IMR-90 (cell line): ENCODE results near the gene CYP11A1. TPM values are rescaled to one million over a fixed set of nuclear protein-coding genes. Genes with fewer than 3 reads are reported as not detected.
A peak's percentile ranks its signal among the peaks of the same experiment; 100 is the strongest.

Source experiments
- ATAC-seq: fragments of 200-7000 bp; cut with Tn5 transposase; 2 replicates; pipeline ENCODE4 v1.9.1; 2020; ENCODE audit warnings: low read depth, mild to moderate bottlenecking, moderate library complexity
- BruUV-seq: library from RNA; stranded (reverse); fragments of 400-500 nt; replicated peaks from 2 replicates; lab custom pipeline; 2021; lab: Mats Ljungman, UMichigan
- CTCF ChIA-PET: fragments of 300-600 bp; formaldehyde crosslinking; extraction: SDS; loops from one replicate; lab custom pipeline; 2021; ENCODE audit warnings: antibody characterized with exemption; lab: Yijun Ruan, JAX
- POLR2A ChIA-PET: fragments of 300-600 bp; sonication (Branson Sonifier 250); formaldehyde crosslinking; loops from one replicate; lab custom pipeline; 2022; ENCODE audit warnings: antibody characterized with exemption; ENCODE audit not compliant: unreplicated experiment; lab: Charles Lee
- DNase-seq: peaks from one replicate; pipeline ENCODE4 v3.0.0; 2013
- H2AFZ ChIP-seq: replicated peaks from 2 replicates; pipeline ENCODE3; 2013; ENCODE audit warnings: low read length, mild to moderate bottlenecking; ENCODE audit not compliant: poor library complexity
- H2AK5ac ChIP-seq: 2 replicates; pipeline ENCODE4 v1.6.1; 2013; ENCODE audit warnings: low read depth, low read length, inconsistent platforms
- H2AK9ac ChIP-seq: replicated peaks from 2 replicates; pipeline ENCODE3; 2013; ENCODE audit warnings: mild to moderate bottlenecking, low read depth, low read length, moderate library complexity; ENCODE audit not compliant: poor library complexity
- H2BK120ac ChIP-seq: 2 replicates; pipeline ENCODE4 v1.6.1; 2013; ENCODE audit warnings: low read depth, low read length, inconsistent platforms
- H2BK15ac ChIP-seq: 3 replicates; pipeline ENCODE4 v1.6.1; 2013; ENCODE audit warnings: low read depth, low read length, inconsistent platforms
- H2BK20ac ChIP-seq: 2 replicates; pipeline ENCODE4 v1.6.1; 2013; ENCODE audit warnings: low read depth, mild to moderate bottlenecking, inconsistent platforms, low read length, moderate library complexity
- H2BK5ac ChIP-seq: 2 replicates; pipeline ENCODE4 v1.6.1; 2013; ENCODE audit warnings: mild to moderate bottlenecking, low read depth, low read length, inconsistent platforms; ENCODE audit not compliant: poor library complexity, severe bottlenecking
- H3K14ac ChIP-seq: replicated peaks from 2 replicates; pipeline ENCODE4 v1.6.1; 2013; ENCODE audit warnings: low read depth, low read length, inconsistent platforms
- H3K18ac ChIP-seq: 2 replicates; pipeline ENCODE4 v1.6.1; 2013; ENCODE audit warnings: low read depth, low read length, control low read depth
- H3K23ac ChIP-seq: 2 replicates; pipeline ENCODE4 v1.6.1; 2013; ENCODE audit warnings: low read depth, low read length, inconsistent platforms
- H3K27ac ChIP-seq: 2 replicates; pipeline ENCODE4 v1.5.1; 2013; ENCODE audit warnings: mild to moderate bottlenecking, control low read depth, low read length; ENCODE audit not compliant: insufficient read depth
- H3K27me3 ChIP-seq: 2 replicates; pipeline ENCODE4 v1.6.1; 2013; ENCODE audit warnings: low read length; ENCODE audit not compliant: control insufficient read depth, insufficient read depth
- H3K36me3 ChIP-seq: 2 replicates; pipeline ENCODE4 v1.6.1; 2013; ENCODE audit warnings: low read length, mixed read lengths; ENCODE audit not compliant: control insufficient read depth, insufficient read depth
- H3K4ac ChIP-seq: 2 replicates; pipeline ENCODE4 v1.6.1; 2013; ENCODE audit warnings: low read depth, low read length, inconsistent platforms
- H3K4me1 ChIP-seq: 2 replicates; pipeline ENCODE4 v1.6.1; 2013; ENCODE audit warnings: low read length, mixed read lengths; ENCODE audit not compliant: control insufficient read depth, insufficient read depth
- H3K4me2 ChIP-seq: 2 replicates; pipeline ENCODE4 v1.6.1; 2013; ENCODE audit warnings: low read depth, mild to moderate bottlenecking, control low read depth, low read length, moderate library complexity
- H3K4me3 ChIP-seq: 2 replicates; pipeline ENCODE4 v1.5.1; 2013; ENCODE audit warnings: low read depth, mild to moderate bottlenecking, control low read depth, low read length, moderate library complexity; ENCODE audit not compliant: insufficient read depth
- H3K56ac ChIP-seq: 2 replicates; pipeline ENCODE4 v1.6.1; 2013; ENCODE audit warnings: low read length, inconsistent platforms; ENCODE audit not compliant: insufficient read depth; ENCODE audit errors: extremely low read depth
- H3K79me1 ChIP-seq, 2 experiments: 2 replicates each; pipeline ENCODE4 v1.6.1; 2013; ENCODE audit warnings: low read length in 2 of 2, inconsistent platforms in 1 of 2, low read depth in 1 of 2
- H3K9ac ChIP-seq: 2 replicates; pipeline ENCODE4 v1.6.1; 2013; ENCODE audit warnings: low read depth, low read length, control low read depth
- H3K9me1 ChIP-seq: 2 replicates; pipeline ENCODE4 v1.6.1; 2013; ENCODE audit warnings: low read length, inconsistent platforms; ENCODE audit not compliant: insufficient read depth
- H3K9me3 ChIP-seq: 2 replicates; pipeline ENCODE4 v1.6.1; 2013; ENCODE audit warnings: low read length; ENCODE audit not compliant: control insufficient read depth, insufficient read depth
- H4K20me1 ChIP-seq: 2 replicates; pipeline ENCODE4 v1.6.1; 2013; ENCODE audit warnings: low read length, inconsistent platforms; ENCODE audit not compliant: insufficient read depth
- H4K5ac ChIP-seq: 2 replicates; pipeline ENCODE4 v1.6.1; 2013; ENCODE audit warnings: mild to moderate bottlenecking, low read depth, low read length, control low read depth
- H4K8ac ChIP-seq, 2 experiments: 2 replicates each; pipeline ENCODE4 v1.6.1; 2013; ENCODE audit warnings: low read depth in 2 of 2, low read length in 2 of 2, control low read depth in 1 of 2, inconsistent platforms in 1 of 2
- H4K91ac ChIP-seq: 2 replicates; pipeline ENCODE4 v1.6.1; 2013; ENCODE audit warnings: low read depth, low read length, inconsistent platforms; ENCODE audit not compliant: insufficient read depth
- NFE2L2 ChIP-seq: fragments of 150-350 bp; IDR thresholded peaks from 2 replicates; pipeline ENCODE4 v1.6.1; 2016; ENCODE audit warnings: low read depth, mild to moderate bottlenecking, low read length
- POLR2A ChIP-seq: IDR thresholded peaks from 2 replicates; pipeline ENCODE4 v1.6.1; 2012; ENCODE audit warnings: mild to moderate bottlenecking, low read depth, low read length
- RFX5 ChIP-seq: IDR thresholded peaks from 2 replicates; pipeline ENCODE4 v1.8.0; 2012; ENCODE audit warnings: low read depth, mild to moderate bottlenecking, low read length, moderate library complexity
- SMC3 ChIP-seq: fragments of 150-350 bp; IDR thresholded peaks from 2 replicates; pipeline ENCODE4 v1.6.1; 2016; ENCODE audit warnings: low read depth, mild to moderate bottlenecking, antibody characterized with exemption, low read length, moderate library complexity
- USF2 ChIP-seq: fragments of 150-350 bp; IDR thresholded peaks from 2 replicates; pipeline ENCODE4 v1.6.1; 2017; ENCODE audit warnings: mild to moderate bottlenecking, antibody characterized with exemption, low read length, low read depth
- WGBS, 2 experiments: methylation state at CpG; one replicate each; pipeline versions ENCODE4 v1.1.5 to v1.1.7; 2013; ENCODE audit warnings: missing lambda C conversion rate in 2 of 2; ENCODE audit not compliant: insufficient read length in 1 of 2; ENCODE audit errors: extremely low coverage in 2 of 2; 5-methylcytosine and 5-hydroxymethylcytosine counted together
- dilution Hi-C: fragments of 300-500 bp; cut with HindIII; formaldehyde crosslinking; loops from one replicate; pipeline ENCODE4 v1.14.3; 2018; ENCODE audit warnings: low sequenced_read_pairs; ENCODE audit not compliant: unreplicated experiment
- in situ Hi-C: fragments of 300-500 bp; cut with MboI; formaldehyde crosslinking; loops from 3 replicates; pipeline ENCODE4 v1.14.3; 2019; ENCODE audit warnings: low sequenced_read_pairs, inconsistent platforms, mixed read lengths
- intact Hi-C: fragments of 100-400 bp; cut with micrococcal nuclease; formaldehyde crosslinking; loops from 2 replicates; pipeline ENCODE4 v1.10.0; 2022
- polyA plus RNA-seq, 3 experiments: library from polyadenylated mRNA; depleted of rRNA; stranded (reverse); fragments of >200 nt; gene quantifications; 2 replicates each; pipeline ENCODE4 v1.2.3, GENCODE V29; 2012; ENCODE audit warnings: low replicate concordance in 1 of 3
- total RNA-seq: library from RNA; depleted of rRNA; stranded (reverse); fragments of >200 nt; gene quantifications from 2 replicates; pipeline ENCODE4 v1.2.3, GENCODE V29; 2012

The CYP11A1 gene
- total and polyA plus RNA-seq, 2 of the 4 experiments (the other 2 are of a cell fraction): 0.18 to 0.50 TPM

- no peak overlapping the region for H3K9ac ChIP-seq
- H3K27ac ChIP-seq: no peak overlapping the region; the same call in 1 of the 2 replicates
- peak overlapping the region; percentile 14 for H3K14ac ChIP-seq
- DNase-seq (no peak), ATAC-seq (no peak)
- no peak for TF ChIP-seq USF2
- TF ChIP-seq SMC3: no peak
- TF ChIP-seq POLR2A: no peak
- no peak for TF ChIP-seq NFE2L2
- no peak for TF ChIP-seq RFX5
- peak overlapping the region; percentile 92 for H2AK5ac ChIP-seq
- H2AFZ ChIP-seq: peak overlapping the region; percentile 79
- H3K18ac ChIP-seq: no peak overlapping the region
- H3K23ac ChIP-seq: peak overlapping the region; percentile 48; the same call in 1 of the 2 replicates
- H3K9me3 ChIP-seq: no peaks in the 10 kb centered on the region
- ChIA-PET CTCF (no interaction called here), POLR2A (no interaction called here)
- peak overlapping the region; percentile 96 for H3K4ac ChIP-seq
- dilution Hi-C loops: no loop called here
- peak overlapping the region; percentile 86; the same call in 2 of the 3 replicates for H2BK15ac ChIP-seq
- no peaks in the 10 kb centered on the region for H3K36me3 ChIP-seq
- H4K91ac ChIP-seq: peak overlapping the region; percentile 76; the same call in 1 of the 2 replicates
- peak overlapping the region; percentile 97 for H2AK9ac ChIP-seq
- peaks cover 38% of the 10 kb centered on the region for H3K4me1 ChIP-seq
- H3K27me3 ChIP-seq: no peaks in the 10 kb centered on the region
- peak overlapping the region; percentile 76; the same call in 1 of the 2 replicates for H2BK120ac ChIP-seq
- no peak overlapping the region for H3K4me3 ChIP-seq
- no TSS peak for BruUV-seq
- H3K56ac ChIP-seq: no peak overlapping the region
- H3K9me1 ChIP-seq: peaks cover 37% of the 10 kb centered on the region
- H3K4me2 ChIP-seq: no peak overlapping the region
- H4K20me1 ChIP-seq: no peaks in the 10 kb centered on the region
- H4K5ac ChIP-seq: no peak overlapping the region
- 100% methylated on average over 2 of the region's 5 CpGs; no CpG with 5 or more reads in 1 of the 2 experiments for WGBS, 2 experiments
- H2BK5ac ChIP-seq: peak overlapping the region; percentile 93
- peak overlapping the region; percentile 52 to 89; a peak in 3 of 4 replicates for H4K8ac ChIP-seq
- in situ Hi-C loops: no loop called here
- peak overlapping the region; percentile 85 for H2BK20ac ChIP-seq
- peaks cover 0 to 30% of the 10 kb centered on the region in 2 experiments; a peak in 3 of 4 replicates for H3K79me1 ChIP-seq
- intact Hi-C loops: no loop called here
These were observed 30.7 kb upstream of the CYP11A1 start for GRCh38 chr15:74398183-74398582.
